IgD-negative memory B cell (primary cell): Measurements from ENCODE around the gene GOT2. TPM values are rescaled to one million over a fixed set of nuclear protein-coding genes. Genes with fewer than 3 reads are reported as not detected.
"Not testable (repeated sequence)": the region's sequence is repeated elsewhere in the genome, so short reads cannot be mapped to it uniquely, and the experiment has no call there.

ENCODE experiments used
- H3K27ac Mint-ChIP-seq, 3 donors: one replicate each; pipeline ENCODE4 v1.8.0; 2020 to 2022; ENCODE audit warnings: mild to moderate bottlenecking in 3 of 3, mixed read lengths in 3 of 3, moderate library complexity in 1 of 3
- H3K27me3 Mint-ChIP-seq: one replicate; pipeline ENCODE4 v1.8.0; 2021; ENCODE audit warnings: mixed read lengths
- H3K36me3 Mint-ChIP-seq: one replicate; pipeline ENCODE4 v1.8.0; 2020; ENCODE audit warnings: mild to moderate bottlenecking, mixed read lengths
- H3K4me1 Mint-ChIP-seq, 3 donors: one replicate each; pipeline ENCODE4 v1.8.0; 2020 to 2022; ENCODE audit warnings: mixed read lengths in 3 of 3, mild to moderate bottlenecking in 1 of 3
- H3K4me3 Mint-ChIP-seq, 4 donors: one replicate each; pipeline ENCODE4 v1.8.0; 2020 to 2022; ENCODE audit warnings: mild to moderate bottlenecking in 4 of 4, mixed read lengths in 4 of 4, moderate library complexity in 3 of 4
- H3K9me3 Mint-ChIP-seq, 3 donors: one replicate each; pipeline ENCODE4 v1.8.0; 2020 to 2021; ENCODE audit warnings: mixed read lengths in 3 of 3, mild to moderate bottlenecking in 1 of 3
- polyA plus RNA-seq: library from polyadenylated mRNA; unstranded; fragments of 300-500 nt; fragmentation: Illumina TruSeq; gene quantifications from one replicate; pipeline ENCODE4 v1.2.3, GENCODE V29; 2021

Gene GOT2
- 56.3 TPM for polyA plus RNA-seq

GRCh38 chr16:58733671-58734458 lies at the start of gene GOT2:
Gene GOT2 (minus strand): TSS chr16:58734316. CDS start chr16:58734228, 88 bp downstream.
- Mint-ChIP-seq H3K4me1 (peaks cover 23 to 30% (median 29%) of the 10 kb centered on the region in 3 donors), H3K27ac (peak within 1 kb of the TSS; percentile 24 to 93 (median 92)), H3K36me3 (peaks cover 2% of the 10 kb centered on the region), H3K9me3 (no peaks in the 10 kb centered on the region), H3K27me3 (no peaks in the 10 kb centered on the region), H3K4me3 (peak within 1 kb of the TSS; percentile 83 to 99 (median 97))

GRCh38 chr16:58779291-58779690 lies 45.2 kb upstream of the GOT2 start:
- not testable (repeated sequence) for H3K27ac Mint-ChIP-seq, H3K9me3 Mint-ChIP-seq, H3K4me3 Mint-ChIP-seq, H3K4me1 Mint-ChIP-seq, H3K36me3 Mint-ChIP-seq, H3K27me3 Mint-ChIP-seq

- Mint-ChIP-seq H3K27ac (no peak overlapping the region), H3K27me3 (peaks cover 13% of the 10 kb centered on the region)
Measured at GRCh38 chr16:58773870-58774269, 39.8 kb upstream of the GOT2 start.

GRCh38 chr16:58768145-58768544 lies 34.0 kb upstream of the GOT2 start:
- no peak overlapping the region for H3K27ac Mint-ChIP-seq
- H3K4me1 Mint-ChIP-seq: no peaks in the 10 kb centered on the region
- H3K27me3 Mint-ChIP-seq: peaks cover 10% of the 10 kb centered on the region
- H3K9me3 Mint-ChIP-seq: no peaks in the 10 kb centered on the region
- H3K4me3 Mint-ChIP-seq: no peak overlapping the region
- H3K36me3 Mint-ChIP-seq: no peaks in the 10 kb centered on the region

More at GRCh38 chr16:58773870-58774269, 39.8 kb upstream of the GOT2 start:
- no peaks in the 10 kb centered on the region for H3K9me3 Mint-ChIP-seq
- no peaks in the 10 kb centered on the region for H3K36me3 Mint-ChIP-seq
- H3K4me3 Mint-ChIP-seq: no peak overlapping the region
- no peaks in the 10 kb centered on the region for H3K4me1 Mint-ChIP-seq

GRCh38 chr16:58767581-58767980 lies 33.5 kb upstream of the GOT2 start:
- Mint-ChIP-seq H3K4me1 (no peaks in the 10 kb centered on the region), H3K27ac (no peak overlapping the region), H3K9me3 (no peaks in the 10 kb centered on the region), H3K36me3 (no peaks in the 10 kb centered on the region), H3K4me3 (no peak overlapping the region), H3K27me3 (peaks cover 9% of the 10 kb centered on the region)

- Mint-ChIP-seq H3K27me3 (no peaks in the 10 kb centered on the region), H3K27ac (no peak overlapping the region), H3K4me1 (peaks cover 0 to 7% (median 5%) of the 10 kb centered on the region in 3 donors), H3K9me3 (no peaks in the 10 kb centered on the region), H3K4me3 (no peak overlapping the region), H3K36me3 (peaks cover 3% of the 10 kb centered on the region)
Measured at GRCh38 chr16:58756650-58757332, 22.7 kb upstream of the GOT2 start.

- peak overlapping the region in 3 of 4 donors; percentile 26 to 81 (median 47) for H3K4me3 Mint-ChIP-seq
- H3K27ac Mint-ChIP-seq: peak overlapping the region in 1 of 3 donors; percentile 4
- no peaks in the 10 kb centered on the region for H3K9me3 Mint-ChIP-seq
- peaks cover 3% of the 10 kb centered on the region for H3K36me3 Mint-ChIP-seq
- H3K4me1 Mint-ChIP-seq: peaks cover 0 to 7% (median 5%) of the 10 kb centered on the region in 3 donors
- H3K27me3 Mint-ChIP-seq: no peaks in the 10 kb centered on the region
Measured at GRCh38 chr16:58755989-58756649, 22.0 kb upstream of the GOT2 start.

GRCh38 chr16:58753711-58754134 lies 19.6 kb upstream of the GOT2 start:
- H3K27me3 Mint-ChIP-seq: no peaks in the 10 kb centered on the region
- no peak overlapping the region for H3K27ac Mint-ChIP-seq
- no peaks in the 10 kb centered on the region for H3K9me3 Mint-ChIP-seq
- no peaks in the 10 kb centered on the region for H3K36me3 Mint-ChIP-seq
- H3K4me1 Mint-ChIP-seq: peaks cover 0 to 7% (median 5%) of the 10 kb centered on the region in 3 donors
- H3K4me3 Mint-ChIP-seq: no peak overlapping the region

- H3K9me3 Mint-ChIP-seq: no peaks in the 10 kb centered on the region
- H3K27ac Mint-ChIP-seq: no peak overlapping the region
- H3K36me3 Mint-ChIP-seq: no peaks in the 10 kb centered on the region
- peaks cover 1% of the 10 kb centered on the region for H3K27me3 Mint-ChIP-seq
- H3K4me1 Mint-ChIP-seq: no peaks in the 10 kb centered on the region
- H3K4me3 Mint-ChIP-seq: no peak overlapping the region
Measured at GRCh38 chr16:58744497-58744896, 10.4 kb upstream of the GOT2 start.

GRCh38 chr16:58741976-58742375 lies 7.9 kb upstream of the GOT2 start:
- Mint-ChIP-seq H3K36me3 (no peaks in the 10 kb centered on the region), H3K9me3 (no peaks in the 10 kb centered on the region), H3K4me1 (no peaks in the 10 kb centered on the region), H3K27me3 (no peaks in the 10 kb centered on the region), H3K27ac (no peak overlapping the region), H3K4me3 (no peak overlapping the region)

- Mint-ChIP-seq H3K27ac (no peak overlapping the region), H3K27me3 (no peaks in the 10 kb centered on the region), H3K36me3 (no peaks in the 10 kb centered on the region), H3K4me1 (peaks cover 0 to 1% (median 0%) of the 10 kb centered on the region in 3 donors), H3K4me3 (no peak overlapping the region), H3K9me3 (no peaks in the 10 kb centered on the region)
Measured at GRCh38 chr16:58741166-58741565, 7.0 kb upstream of the GOT2 start.

- Mint-ChIP-seq H3K27me3 (no peaks in the 10 kb centered on the region), H3K4me3 (no peak overlapping the region), H3K36me3 (peaks cover under 1% of the 10 kb centered on the region), H3K27ac (peak overlapping the region in 1 of 3 donors; percentile 19), H3K4me1 (peaks cover 0 to 4% (median 2%) of the 10 kb centered on the region in 3 donors), H3K9me3 (no peaks in the 10 kb centered on the region)
Measured at GRCh38 chr16:58738672-58739296, 4.7 kb upstream of the GOT2 start.

GRCh38 chr16:58736341-58736740 lies 2.2 kb upstream of the GOT2 start:
- H3K4me3 Mint-ChIP-seq: peak overlapping the region in 1 of 4 donors; percentile 42

GRCh38 chr16:58734459-58734787 lies 307 bp upstream of the GOT2 start:
- H3K9me3 Mint-ChIP-seq: no peaks in the 10 kb centered on the region
- no peaks in the 10 kb centered on the region for H3K27me3 Mint-ChIP-seq
- peaks cover 2% of the 10 kb centered on the region for H3K36me3 Mint-ChIP-seq
- peak overlapping the region; percentile 83 to 99 (median 97) for H3K4me3 Mint-ChIP-seq
- H3K4me1 Mint-ChIP-seq: peaks cover 23 to 30% (median 24%) of the 10 kb centered on the region in 3 donors
- peak overlapping the region in 1 of 3 donors; percentile 24 for H3K27ac Mint-ChIP-seq

More at GRCh38 chr16:58736341-58736740, 2.2 kb upstream of the GOT2 start:
- H3K27ac Mint-ChIP-seq, H3K9me3 Mint-ChIP-seq, H3K27me3 Mint-ChIP-seq, H3K36me3 Mint-ChIP-seq: not testable (repeated sequence)
- H3K4me1 Mint-ChIP-seq: peaks cover 16 to 18% (median 17%) of the 10 kb centered on the region in 3 donors

GRCh38 chr16:58733248-58733670 lies 857 bp downstream of the GOT2 start:
- Mint-ChIP-seq H3K4me1 (peaks cover 24 to 30% (median 30%) of the 10 kb centered on the region in 3 donors), H3K9me3 (no peaks in the 10 kb centered on the region)

More at GRCh38 chr16:58733248-58733670, 857 bp downstream of the GOT2 start:
- H3K36me3 Mint-ChIP-seq: peaks cover 2% of the 10 kb centered on the region
- H3K27me3 Mint-ChIP-seq: no peaks in the 10 kb centered on the region
- H3K4me3 Mint-ChIP-seq: peak overlapping the region; percentile 80 to 98 (median 84)
- no peak overlapping the region for H3K27ac Mint-ChIP-seq
